ENCODE data around the gene ADNP.

ADNP gene

GRCh38 chr20:50932016-50932485, 814 bp upstream of the ADNP start:
- no peak for DNase-seq

GRCh38 chr20:50930976-50931305, 296 bp downstream of the ADNP start:
- no peak for DNase-seq

GRCh38 chr20:50930139-50930975, 880 bp downstream of the ADNP start:
- DNase-seq: no peak

- peak; percentile 94 for DNase-seq
These were observed 1.7 kb downstream of the ADNP start for GRCh38 chr20:50929299-50930138.

- DNase-seq: no peak
These were observed 2.8 kb downstream of the ADNP start for GRCh38 chr20:50928469-50928868.

- DNase-seq: no peak
These were observed 4.7 kb downstream of the ADNP start for GRCh38 chr20:50926530-50926929.

GRCh38 chr20:50924261-50924920, 6.8 kb downstream of the ADNP start:
- no peak for DNase-seq

- no peak for DNase-seq
These were observed 9.3 kb downstream of the ADNP start for GRCh38 chr20:50921803-50922501.

GRCh38 chr20:50920997-50921396, 10.2 kb downstream of the ADNP start:
- peak; percentile 58 for DNase-seq

GRCh38 chr20:50919567-50919966, 11.7 kb downstream of the ADNP start:
- DNase-seq: no peak

GRCh38 chr20:50918403-50918802, 12.8 kb downstream of the ADNP start:
- no peak for DNase-seq

- DNase-seq: no peak
These were observed 14.3 kb downstream of the ADNP start for GRCh38 chr20:50916934-50917333.

GRCh38 chr20:50916257-50916656, 15.0 kb downstream of the ADNP start:
- DNase-seq: no peak

GRCh38 chr20:50915424-50915823, 15.8 kb downstream of the ADNP start:
- DNase-seq: no peak

- DNase-seq: no peak
These were observed 17.4 kb downstream of the ADNP start for GRCh38 chr20:50913690-50914375.

GRCh38 chr20:50911716-50912115, 19.5 kb downstream of the ADNP start:
- DNase-seq: no peak

GRCh38 chr20:50911030-50911429, 20.2 kb downstream of the ADNP start:
- no peak for DNase-seq

- no peak for DNase-seq
These were observed 21.8 kb downstream of the ADNP start for GRCh38 chr20:50909413-50909812.

GRCh38 chr20:50904067-50904570, 27.1 kb downstream of the ADNP start:
- DNase-seq: no peak

GRCh38 chr20:50903353-50904051, 27.7 kb downstream of the ADNP start:
- no peak for DNase-seq

GRCh38 chr20:50901301-50901700, 29.9 kb downstream of the ADNP start:
- DNase-seq: no peak

All from CD4-positive, alpha-beta T cell treated with Interleukin-4 for 4 hours (primary cell).